HG02870 (cell line): ENCODE results near the gene PPP4R4.

ENCODE experiments used
- ATAC-seq: cut with Tn5 transposase; IDR thresholded peaks from one replicate; pipeline ENCODE4 v1.9.1; 2021; ENCODE audit warnings: mild to moderate bottlenecking, moderate library complexity; ENCODE audit not compliant: unreplicated experiment

PPP4R4 gene

DNA sequence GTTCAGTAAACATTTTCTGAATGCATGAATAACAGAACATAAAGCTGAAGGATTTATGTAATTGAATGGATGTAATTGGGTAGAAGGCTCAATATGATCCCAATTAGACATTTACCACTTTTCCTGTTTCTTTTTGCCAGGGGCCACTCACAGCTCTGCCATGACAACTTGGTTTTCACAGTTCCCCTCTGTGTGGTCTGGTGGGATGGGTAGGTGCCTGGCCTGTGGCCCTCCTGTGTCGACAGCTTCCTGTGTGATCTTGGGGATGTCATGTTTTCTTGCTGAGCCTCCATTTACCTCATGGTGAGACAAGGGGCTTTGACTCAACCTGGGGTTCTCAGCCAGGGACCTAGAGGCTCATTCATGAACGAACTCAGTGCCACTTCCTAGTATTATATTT, 131.5 kb downstream of the PPP4R4 start:
- ATAC-seq: no peak

DNA sequence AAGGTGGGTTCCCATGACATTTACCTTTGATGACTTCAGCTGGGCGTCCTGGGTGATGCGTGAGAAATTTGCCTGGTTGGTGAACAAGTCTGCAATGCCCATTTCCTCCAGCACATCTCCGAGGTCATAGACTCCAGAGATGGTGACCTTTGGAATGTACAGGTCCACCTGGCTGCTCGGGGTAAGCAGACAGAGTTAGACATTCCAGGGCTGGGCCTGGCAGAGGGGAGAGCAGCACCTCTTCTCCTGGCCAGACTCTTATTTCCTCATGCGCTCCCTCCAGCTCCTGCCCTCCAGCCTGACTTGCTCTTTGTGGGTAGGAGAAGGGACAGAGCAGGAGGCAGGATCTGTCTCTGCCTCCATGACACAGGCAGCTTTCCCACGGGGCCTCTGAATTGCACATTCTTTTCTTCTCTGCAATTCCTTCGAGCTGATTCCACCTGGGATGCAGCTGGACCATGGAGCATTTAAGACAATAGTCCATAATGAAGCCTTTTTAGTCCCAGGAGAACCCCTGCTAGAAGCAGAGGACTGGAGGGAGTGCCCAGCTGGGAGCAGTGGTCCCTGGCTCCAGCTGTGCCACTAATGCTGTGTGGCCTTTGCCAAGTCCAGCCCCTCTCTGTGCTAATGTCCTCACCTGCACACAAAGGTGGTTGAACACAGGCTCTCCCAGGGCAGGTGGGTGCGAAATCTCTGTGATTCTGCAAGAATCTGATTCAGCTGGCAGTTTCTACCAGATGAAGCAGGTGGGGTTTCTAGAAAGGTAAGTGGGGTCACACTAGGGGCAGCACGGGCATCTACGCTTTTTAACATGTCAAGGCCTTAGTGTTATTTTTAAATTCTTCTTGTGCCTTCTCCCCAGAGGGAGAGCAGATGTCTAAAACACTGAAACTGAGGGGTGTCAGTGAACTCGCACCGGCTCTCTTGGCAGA, 132.2 kb downstream of the PPP4R4 start:
- ATAC-seq: no peak

DNA sequence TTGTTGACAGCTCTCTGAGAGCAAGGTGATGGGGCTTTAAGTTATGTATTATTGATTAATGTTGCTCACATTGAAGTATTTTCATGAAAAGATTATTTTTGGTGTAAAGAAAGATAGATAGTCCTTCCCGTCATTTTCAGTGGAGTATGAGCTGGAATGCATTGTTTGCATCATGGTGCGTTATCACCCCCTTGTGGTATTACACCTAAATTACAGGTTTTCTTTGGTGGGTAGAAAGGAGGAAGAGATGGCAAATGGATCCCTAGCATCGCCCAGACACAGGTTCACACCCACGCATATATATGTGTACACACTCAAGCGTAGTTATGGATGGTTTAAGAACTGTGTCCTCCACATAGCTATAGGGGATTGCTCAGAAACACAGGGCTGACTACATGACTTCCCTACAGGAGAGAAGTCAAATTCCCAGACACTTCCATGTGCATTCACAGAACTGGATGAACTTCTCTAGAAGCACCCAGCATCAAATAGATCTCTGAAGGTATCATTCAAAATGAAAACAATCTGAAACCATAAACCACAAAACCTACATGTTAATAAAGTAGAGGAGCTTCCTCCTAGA, 133.4 kb downstream of the PPP4R4 start:
- ATAC-seq: no peak

DNA sequence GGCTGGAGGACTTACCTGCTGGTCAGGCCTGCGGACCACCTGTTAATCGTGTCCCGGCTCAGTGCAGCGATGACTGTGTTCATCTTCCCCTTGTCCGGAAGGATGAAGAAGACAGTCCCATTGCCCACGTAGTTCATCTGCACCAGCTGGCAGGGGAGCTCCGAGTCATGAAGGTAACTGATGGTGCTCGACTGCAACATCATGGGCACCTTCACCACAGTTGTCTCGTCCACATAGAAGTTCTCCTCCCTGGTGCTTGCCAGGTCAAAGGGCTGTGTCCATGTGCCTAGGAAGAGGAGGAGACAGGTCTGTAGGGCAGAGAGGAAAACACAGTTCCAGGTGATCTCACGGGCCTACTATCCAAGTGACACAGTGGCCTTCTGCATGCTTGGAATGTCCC, 135.6 kb downstream of the PPP4R4 start:
- ATAC-seq: no peak

DNA sequence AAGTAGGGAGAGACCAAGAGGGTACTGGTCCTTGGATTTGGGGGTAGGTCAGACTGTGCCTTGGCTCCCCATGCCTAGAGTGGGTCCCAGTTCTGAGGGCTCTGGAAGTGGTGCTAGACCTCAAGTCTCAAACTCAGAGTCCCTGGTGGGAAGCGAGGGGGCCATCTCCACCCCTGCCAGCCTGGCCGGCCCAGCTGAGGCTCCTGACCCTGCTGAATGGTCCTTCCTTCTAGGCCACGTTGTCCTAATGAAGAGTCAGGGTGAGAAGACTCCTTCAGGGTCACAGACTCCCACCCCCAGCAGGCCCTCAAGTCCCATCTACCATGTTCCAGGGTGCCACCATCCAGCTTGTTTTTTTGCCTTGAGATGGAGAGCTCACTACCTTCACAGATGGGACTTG, 136.1 kb downstream of the PPP4R4 start:
- no peak for ATAC-seq

DNA sequence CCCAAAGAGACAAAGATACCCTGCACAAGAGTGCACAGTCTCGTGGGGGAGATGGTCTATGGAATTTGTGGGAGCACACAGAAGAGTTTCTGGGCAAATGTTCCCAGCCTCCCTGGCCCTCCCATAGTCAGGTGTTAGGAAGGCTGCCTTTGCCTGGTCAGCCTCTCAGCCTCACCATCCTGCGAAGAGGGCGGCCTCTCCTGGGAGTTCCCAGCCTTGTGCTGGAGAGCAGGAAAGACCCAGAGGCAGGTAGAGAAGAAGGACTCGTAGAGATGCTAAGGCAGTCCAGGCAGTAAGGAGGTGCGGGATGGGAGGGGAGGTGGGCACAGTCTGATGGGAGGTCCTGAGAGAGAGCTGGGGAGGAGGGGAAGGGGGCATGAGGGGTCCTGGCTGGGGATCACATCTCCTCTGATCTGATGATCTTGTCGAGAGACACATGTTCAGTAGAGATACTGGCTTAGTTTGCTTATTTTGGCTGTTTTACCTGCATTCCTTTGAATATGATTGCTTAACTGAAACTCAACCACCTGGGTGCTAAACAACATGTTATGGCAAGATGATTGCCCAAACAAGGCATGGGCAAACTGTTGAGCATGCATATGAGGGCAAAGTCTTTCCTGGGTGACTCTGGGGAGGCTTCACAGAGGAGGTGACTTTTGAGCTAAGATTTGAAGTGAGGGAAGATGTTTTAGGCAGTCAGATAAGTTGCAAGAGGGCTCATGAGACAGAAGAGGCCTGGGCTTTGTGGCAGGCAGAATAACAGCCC, 138.5 kb downstream of the PPP4R4 start:
- no peak for ATAC-seq

DNA sequence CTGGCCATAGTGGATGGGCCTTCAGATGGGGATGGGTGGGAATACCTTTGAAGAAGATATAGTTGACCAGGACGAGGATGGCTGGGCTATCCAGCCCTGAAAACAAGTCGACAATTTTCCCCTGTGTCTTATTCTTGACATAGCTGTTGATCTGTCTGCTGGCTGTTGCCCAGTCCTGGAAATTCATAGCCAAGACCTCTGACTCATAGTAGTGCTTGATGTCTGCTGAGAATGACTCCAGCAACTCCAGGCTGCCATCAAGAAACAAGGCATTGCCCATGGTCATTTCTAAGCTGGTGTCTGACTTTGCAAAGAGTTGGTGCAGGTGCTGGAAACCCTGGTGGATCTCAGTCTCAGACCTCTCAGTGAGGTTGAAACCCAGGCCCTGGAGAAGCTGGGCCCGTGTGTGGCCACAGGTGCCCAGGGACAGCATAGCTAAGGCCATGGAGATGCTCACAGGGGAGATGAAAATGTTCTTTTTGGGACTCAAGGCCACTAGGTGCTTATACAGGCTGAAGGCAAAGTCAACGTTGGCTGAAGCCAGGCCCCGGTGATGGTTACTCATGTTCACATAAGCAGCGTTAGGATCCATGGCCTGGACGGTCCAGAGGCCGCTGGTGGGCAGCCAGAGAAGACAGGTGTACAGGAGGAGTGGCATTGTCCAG, 140.0 kb downstream of the PPP4R4 start:
- ATAC-seq: no peak

DNA sequence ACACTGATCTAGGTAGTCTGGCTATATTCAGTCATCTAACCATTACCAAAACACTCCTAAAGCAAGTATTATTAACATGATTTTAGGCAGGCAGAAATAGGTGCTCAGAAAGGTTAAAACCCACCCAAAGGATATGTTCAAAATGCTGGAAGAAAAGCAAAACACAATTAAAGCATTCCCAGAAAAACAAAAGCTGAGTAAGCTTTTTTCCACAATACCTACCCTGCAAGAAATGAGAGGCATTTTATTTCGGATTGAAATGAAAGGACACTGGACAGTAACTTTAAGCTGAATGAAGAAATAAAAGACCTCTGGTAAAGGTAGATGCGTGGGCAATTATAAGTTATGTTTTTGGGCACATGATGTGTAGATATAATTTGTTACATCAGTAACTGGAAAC, 140.8 kb downstream of the PPP4R4 start:
- ATAC-seq: no peak

DNA sequence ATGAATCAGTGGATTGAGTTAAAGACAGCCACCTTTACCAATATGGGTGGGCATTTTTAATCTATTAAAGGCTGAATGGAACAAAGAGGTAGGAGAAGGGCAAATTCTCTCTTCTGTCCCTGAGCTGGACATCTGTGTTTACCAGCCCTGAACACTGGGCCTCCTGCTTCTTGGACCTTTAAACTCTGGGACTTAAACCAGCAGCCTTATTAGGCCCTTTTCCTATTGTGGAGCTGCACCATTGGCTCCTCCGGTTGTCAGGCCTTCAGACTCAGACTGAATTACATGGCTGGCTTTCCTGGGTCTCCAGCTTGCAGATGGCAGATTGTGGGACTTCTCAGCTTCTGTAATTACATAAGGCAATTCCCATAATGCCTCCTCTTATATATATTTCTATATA, 142.6 kb downstream of the PPP4R4 start:
- ATAC-seq: no peak

DNA sequence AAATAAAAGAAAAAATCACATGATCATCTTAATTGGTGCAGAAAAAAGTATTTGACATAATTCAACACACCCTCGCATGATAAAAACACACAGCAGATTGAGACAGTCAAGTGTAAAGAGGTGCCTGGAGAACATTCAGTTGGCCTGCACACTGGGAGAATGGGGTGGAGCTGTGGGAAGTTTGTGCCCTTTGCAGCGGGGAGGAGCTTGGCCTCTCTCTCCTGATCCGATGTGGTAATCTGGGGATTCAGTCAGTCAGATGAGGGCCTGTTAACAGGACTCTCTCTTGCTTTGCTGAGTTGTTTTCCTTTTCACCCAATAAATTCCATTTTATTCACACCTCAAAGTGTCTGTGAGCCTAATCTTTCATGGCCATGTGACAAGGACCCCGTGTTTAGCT, 143.1 kb downstream of the PPP4R4 start:
- ATAC-seq: no peak

DNA sequence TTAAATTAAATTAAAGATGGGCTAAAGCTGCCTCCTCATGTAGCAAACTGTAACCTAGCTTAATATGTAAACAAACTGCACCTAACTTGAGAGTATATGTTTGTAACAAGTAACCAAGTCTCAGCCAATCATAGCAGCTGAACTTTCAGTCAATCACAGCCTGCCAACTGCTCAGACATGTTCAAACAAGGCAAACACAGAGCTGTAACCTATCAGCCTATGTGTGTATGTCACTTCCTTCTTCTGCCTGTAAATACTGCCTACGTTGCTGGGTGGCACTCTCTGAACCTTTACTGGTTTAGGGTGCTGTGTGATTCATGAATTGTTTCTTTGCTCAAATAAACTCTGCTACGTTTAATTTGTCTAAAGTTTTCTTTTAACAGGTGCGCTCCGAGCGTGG, 146.1 kb downstream of the PPP4R4 start:
- no peak for ATAC-seq

DNA sequence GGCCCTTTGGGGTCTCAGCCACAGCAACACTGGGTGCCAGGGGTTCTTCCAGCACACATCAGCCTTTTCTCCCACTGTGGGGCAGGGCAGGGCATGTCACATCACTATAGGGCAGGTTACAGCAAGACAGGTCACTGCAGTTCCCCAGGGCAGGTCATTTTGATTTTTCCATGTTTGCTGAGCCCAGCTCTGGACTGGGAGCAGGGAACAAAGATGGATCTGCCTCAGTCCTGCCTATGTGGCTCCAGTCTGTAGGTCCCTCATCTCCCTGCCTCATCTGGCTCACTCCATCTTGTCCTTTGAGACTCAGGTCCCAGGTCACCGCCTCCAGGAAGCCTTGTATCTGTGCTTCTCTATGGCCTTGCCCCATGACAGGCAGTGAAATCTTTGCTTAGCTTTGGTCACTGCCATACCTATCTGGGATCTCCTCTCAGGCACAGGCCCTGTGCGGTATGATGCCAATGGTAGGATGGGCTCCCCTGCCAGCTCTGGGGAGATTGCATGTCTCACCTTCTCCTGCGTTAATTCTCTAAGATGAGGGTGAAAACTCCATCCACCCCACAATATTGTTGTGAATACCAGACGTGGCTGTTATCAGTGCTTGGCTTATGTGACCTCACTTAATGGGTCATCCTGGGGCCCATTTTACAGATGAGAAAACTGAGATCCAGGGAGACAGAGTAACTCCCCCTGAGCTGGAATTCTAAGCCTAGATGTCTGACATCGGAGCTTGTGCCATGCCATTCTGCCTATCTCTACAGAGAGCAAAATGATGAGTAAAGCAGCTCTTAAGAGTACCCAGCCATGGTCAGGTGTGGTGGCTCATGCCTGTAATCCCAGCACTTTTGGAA, 147.5 kb downstream of the PPP4R4 start:
- no peak for ATAC-seq

DNA sequence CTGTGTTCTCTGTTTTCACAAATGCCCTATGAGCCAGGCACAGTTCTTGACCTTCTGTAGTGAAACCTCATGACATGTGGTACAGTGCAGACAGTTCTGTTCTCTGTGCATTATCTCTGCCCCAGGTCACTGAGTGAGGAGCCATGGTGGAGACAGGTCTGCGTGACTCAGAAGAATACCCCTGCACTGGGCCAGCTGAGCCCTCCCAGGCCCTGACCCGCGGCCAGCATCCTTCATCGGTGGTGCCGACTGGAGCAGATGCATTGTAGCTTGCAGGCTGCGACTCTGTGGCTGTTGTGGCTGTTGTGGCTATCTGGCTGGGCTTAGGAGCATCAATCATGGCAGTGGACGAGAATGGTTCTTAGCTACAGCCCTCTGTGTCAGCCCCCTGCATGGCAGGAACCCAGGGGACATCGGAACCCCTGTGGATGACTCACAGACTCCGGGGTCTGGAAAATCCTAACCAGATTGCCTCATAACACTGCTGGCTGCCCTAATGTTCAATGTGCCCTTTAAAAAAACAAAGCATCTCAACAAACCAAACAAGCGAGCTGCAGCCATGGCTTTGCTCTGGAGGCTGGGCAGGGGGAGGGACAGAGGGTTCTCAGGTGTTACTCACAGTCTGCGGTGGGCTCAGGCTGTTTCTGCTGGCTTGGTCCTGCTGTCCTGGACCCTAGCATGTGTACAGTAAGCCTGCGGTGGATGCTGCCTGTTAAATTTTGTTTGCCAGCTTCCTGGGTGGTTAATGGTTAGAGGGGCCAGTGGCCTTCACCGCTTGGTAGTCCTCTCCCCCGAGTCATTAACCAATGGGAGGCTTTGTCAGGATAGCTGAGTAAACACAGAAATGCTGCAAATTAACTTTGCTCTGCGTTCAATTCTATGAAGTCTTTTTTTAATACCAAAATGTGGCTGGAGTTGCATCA, 148.8 kb downstream of the PPP4R4 start, which contains the start of gene SERPINA6:
TSS of gene SERPINA6 (minus strand) at position 689 of the 923 bp plus-strand sequence. CDS start 8,688 bp downstream, outside the sequence.
- no peak for ATAC-seq

DNA sequence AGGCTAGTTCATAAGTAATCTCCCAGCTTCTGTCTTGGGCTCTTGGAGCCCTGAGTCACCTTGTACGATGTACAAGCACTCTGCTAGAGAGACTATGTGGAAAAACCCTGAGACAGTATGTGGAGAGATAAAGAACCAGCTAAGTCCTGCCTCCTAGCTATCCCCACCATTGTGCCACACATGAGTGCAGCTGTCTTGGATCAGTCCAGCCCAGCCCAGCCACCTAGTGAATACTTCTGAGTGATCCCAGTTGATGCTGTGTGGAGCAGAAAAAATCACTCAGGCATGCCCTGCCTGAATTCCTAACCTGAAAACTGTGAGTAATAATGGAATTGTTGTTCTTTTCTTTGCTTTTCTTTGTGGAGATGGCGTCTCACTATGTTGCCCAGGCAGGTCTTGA, 154.1 kb downstream of the PPP4R4 start:
- ATAC-seq: no peak
